NOMO-1 (cell line): ENCODE results near the gene HSH2D.

Experiments
- DNase-seq, 2 experiments: peaks; one replicate each; lab custom pipeline; 2025; ENCODE audit not compliant: unreplicated experiment in 2 of 2; lab: John Stamatoyannopoulos, UW

HSH2D gene

DNA sequence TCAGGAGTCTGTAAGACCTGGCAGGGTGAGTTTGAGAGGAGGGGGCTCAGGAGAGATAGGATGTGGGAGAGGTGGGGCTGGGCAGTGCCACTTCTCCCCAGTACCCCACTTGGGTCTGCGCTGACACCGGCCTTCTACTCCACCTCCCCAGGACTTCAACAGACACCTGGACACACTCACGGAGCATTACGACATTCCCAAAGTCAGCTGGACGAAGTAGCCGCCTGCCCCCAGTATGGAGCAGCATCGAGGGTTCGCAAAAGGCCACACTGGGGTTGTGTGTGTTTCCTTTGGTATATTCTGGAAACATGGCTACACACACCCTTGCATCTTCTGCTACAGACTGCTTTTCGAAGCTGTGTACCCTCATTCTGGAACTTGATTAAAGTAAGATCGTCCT, 47.3 kb downstream of the HSH2D start:
- no peak for DNase-seq

DNA sequence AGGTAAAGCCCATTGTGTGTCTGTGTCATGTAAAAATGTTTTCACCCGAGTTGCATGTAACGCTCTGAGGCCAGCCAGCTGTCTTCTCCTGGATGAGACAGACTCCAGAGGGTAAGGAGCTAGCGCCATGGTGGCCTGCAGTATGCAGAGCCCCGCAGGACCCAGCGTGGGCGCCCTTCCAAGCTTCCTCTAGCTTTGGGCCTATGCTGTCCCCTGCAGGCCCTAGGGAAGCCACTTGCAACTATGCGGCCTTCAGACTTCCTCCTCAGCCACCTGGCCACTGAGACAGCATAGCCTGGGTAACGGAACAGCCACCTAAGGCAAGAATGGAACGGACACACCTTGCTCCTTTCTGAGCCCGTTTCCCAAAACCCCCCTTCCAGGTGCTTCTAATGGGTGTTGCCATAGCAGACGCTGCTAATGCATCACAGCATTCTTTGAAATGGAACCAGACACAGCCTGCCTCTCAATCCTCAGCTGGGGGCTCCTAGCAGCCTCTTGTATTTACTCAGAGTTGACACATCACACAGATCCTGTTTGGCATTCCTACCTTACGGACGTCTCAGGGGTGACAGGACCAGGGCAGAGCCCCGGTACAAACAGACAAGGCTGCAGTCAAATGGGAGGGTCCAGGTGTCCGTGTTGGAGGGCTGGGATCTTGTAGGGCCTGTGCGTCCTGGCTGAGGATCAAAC, 47.9 kb downstream of the HSH2D start:
- no peak for DNase-seq

DNA sequence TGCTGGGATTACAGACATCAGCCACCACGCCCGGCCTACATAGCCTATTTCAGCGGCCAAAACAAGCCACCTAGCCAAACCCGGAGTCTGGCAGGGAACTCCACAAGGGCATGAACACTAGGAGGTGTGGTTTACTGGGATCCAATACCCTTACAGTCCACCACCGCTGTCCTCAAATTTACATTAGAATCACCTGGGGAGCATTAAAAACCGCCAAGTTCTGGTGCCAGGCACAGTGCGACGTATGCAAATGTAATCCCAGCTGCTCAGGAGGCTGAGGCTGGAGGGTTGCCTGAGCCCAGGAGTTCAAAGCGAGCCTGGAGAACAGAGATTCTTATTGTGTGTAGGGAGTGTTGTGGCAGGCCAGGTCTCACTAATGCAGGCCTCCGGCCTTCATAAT, 50.0 kb downstream of the HSH2D start:
- DNase-seq = no peak

DNA sequence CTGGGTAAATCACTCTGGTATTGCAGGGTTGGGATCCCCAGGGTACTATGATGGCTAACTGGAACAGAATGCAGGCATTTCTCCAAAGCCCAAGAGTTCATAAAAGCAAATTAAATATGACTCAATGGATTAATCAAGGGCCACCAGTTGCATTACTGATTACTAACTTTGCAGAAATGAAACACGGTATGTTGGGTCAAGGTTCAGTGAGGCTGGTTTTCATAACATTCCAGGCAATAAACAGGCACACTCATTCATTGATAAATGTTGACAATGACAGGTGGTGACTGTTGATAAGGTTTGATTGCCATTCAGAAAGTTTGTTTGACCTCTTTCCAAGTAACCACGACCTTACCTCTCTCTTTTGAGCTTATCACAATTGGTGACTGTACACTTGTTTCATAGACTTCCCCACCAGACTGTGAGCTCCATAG, 53.7 kb downstream of the HSH2D start:
- peak in 1 of 2 experiments; percentile 31 for DNase-seq

DNA sequence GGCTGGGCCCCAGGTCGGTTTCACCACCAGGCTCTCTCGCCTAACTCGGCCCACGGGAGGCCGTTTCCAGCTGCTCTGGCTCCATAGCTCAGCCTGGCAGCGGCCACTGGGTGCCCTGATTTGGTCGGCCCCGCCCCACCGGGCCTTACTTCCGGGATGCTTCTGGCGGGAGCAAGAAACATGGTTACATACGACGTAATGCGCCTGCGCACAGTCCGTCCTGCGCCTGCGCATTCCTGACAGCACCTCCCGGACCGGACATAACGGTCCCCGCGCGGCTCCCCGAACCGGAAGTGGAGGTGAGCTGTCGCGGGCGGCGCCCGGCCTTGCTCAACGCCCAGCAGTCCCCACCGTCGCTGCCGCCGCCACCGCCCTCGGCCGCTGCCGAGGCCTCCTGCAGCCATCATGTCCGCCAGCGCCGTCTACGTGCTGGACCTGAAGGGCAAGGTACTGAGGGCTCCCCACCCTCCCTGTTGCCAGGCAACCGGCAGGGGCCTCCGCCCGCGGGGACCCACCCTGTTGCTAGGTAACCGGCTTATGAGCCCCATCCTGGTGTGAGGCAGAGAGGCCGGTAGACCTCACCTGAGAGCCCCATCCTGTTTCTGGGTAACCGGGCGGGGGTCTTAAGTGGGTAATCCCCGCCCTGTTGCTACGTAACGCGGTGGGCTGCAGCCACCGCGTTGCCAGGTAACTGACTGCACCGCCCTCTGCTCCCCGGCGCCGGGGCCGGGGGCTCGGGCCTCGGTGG, 54.3 kb downstream of the HSH2D start, which contains the start of gene AP1M1:
Gene AP1M1 (plus strand): TSS at position 290 of the 748 bp plus-strand sequence. CDS start 116 bp downstream, at position 406.
- peak; percentile 93 to 95 for DNase-seq

DNA sequence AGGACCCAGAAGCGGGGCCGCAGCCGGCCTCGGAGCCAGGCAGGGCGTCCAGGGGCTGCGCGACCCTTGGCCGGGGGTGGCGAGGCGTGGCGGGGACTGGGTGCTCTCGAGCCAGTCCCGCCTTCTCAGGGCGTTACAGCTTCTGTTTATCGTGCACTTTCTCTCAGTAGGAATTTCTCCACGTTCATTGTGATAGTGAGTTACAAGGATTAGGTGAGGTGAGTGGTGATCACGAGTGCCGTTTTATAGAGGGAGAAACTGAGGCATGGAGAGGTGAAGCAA, 54.8 kb downstream of the HSH2D start:
- no peak for DNase-seq

DNA sequence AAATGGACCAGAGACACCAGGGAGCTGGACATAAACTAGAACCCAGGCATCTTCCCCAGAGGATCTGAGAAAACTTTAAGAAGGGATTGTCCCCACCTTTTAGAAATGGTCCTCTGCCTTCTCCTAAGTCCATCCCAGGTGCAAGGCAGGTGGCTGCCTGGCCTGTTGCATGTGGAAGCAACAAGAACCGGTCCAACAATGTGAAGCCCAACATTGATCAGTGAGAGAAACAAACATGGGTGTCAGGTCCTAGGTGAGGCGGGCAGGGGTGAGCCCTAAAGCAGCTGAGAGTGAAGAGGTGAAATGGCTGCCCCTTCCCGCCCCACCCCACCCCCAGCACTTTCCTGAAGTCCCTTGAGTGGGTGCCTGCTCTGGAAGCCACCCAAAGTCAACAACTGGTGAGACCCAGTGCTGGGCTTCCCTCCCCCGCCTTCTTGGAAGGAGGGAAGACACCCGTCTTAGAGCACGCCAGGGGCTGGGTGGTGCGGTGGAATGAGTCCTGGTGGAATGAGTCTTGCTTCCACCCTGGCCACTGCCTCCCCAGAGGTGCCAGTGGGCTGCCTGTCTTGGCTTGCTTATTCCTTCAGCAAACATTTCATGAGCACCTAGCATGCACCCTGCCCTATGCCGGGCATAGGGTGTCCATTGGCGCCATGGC, 55.9 kb downstream of the HSH2D start:
- no peak for DNase-seq

DNA sequence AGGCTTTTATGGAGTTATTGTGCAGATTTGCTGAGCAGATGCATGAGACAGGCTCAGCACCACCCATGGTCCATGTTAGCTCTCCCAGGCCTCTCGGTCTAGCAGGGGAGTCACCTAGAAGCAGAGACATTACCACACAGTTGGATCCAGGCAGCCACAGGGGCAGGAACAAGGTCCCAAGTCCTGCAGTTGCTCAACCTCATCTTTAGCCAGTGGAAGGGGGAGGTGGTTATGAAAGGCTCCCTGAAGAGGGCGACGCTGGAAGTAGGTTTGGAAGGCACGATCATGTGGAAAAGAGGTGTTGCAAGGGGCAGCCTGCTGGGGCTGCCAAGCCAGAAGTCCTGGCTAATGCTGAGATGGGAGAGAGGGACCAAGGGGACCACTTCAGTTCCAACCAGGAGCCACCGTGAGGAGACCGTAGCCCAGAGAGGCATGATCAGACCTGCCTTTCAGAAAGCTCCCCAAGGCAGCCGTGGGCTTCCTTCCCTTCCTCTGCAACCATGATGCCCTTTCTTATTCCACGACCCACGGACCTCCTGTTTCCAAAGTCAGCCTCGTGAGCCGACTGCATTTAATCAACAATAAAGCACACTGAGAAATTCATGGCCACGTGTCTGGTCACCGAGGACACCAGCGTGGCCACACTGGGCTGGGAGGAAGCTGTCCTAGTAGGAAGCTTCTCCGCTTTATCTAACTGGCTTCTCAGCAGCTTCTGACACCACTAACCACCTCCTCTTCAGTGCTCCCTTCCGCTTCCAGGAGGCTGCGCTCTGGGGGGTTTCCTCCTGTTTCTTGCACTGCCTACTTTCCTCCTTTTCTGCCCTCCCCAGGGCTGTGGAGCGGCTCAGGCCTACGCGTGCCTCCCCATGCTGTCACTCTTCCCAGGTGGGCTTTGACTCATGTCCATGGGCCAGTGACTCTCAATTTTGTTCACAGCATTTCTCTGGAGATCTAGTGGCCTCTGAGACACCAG, 56.8 kb downstream of the HSH2D start:
- DNase-seq = no peak

DNA sequence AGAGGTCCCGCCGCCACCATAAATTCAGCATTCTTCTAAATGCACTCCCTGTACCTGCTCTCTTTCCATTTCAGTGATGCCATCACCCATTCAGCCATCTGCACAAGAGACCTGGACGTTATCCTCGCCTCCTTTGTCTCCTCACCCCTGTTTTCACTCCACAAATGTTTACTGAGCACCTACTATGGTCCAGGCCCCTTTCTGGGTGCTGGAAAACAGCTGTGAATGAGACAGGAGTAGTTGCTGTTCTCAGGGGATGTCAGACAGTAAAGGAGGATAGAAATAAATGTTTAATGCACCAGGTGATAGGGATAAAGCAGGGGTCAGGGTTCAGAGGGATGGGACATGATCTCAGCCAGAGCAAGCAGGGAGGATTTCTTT, 57.5 kb downstream of the HSH2D start:
- DNase-seq = no peak

DNA sequence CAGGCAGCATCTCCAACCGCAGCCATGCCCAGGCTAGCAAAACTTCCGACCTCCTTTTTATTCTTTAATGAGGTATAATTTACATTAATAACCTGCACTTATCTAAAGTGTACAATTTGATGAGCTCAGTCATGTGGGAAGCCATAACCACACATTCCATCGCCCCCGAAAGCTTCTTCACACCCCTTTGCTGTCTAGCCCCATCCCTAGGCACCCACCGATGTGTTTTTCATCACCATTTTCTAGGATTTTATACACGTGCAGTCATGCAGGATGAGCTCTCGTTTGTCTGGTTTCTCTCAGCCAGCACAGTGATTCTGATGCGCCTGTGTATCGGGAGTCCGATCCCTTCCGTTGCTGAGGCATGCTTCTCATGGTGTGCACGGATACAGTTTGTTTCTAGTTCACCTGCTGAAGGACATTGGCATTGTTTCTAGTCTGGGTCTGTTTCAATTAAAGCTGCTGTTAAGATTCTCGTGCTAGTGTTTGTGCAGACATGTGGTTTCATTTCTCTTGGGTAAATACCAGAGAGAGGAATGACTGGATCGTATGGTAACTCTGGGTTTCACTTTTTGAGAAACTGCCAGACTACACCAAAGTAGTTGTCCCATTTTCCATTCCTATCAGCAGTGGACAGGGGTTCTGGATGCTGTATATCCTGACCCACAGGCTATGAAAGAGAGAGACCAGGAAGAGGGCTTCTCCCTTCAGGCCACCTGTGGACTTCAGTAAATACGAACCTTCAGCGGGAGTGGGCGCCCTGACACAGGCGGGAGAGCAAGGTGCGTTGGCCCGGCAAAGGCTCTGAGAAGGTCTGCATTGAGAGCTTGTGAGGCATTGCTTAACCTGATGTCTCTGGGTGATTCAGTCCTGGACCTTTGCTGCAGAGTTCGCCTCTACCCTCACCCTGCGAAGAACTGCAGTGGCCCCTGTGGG, 59.1 kb downstream of the HSH2D start:
- no peak for DNase-seq

DNA sequence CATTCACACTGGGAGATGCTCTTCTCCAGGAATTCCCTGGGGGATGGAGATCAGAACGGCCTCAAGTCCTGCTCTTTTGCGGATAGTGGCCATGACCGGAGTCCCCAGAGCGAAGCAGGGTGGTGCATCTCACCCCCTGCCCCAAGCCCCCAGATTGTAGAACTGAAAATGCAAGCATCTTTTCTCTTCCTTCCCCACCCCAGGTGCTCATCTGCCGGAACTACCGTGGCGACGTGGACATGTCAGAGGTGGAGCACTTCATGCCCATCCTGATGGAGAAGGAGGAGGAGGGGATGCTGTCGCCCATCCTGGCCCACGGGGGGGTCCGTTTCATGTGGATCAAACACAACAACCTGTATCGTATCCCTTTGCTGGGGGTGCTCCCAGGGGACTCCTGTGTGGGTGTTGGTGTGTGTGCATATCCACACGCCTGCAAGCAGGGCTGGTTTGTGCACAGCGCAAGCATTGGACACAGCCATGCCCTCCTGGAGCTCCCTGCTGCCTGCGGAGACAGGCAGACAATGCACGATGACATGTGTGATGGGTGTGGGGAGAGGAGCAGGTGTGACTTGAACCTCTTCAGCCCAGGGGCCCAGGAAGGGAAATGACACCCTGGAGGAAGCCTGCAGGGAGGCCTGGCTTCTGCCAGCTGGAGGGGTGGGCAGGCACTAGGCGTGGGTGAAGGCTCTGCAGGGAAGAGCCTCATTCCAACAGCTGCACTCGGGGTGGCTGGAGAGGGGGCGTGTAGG, 59.9 kb downstream of the HSH2D start:
- no peak for DNase-seq

DNA sequence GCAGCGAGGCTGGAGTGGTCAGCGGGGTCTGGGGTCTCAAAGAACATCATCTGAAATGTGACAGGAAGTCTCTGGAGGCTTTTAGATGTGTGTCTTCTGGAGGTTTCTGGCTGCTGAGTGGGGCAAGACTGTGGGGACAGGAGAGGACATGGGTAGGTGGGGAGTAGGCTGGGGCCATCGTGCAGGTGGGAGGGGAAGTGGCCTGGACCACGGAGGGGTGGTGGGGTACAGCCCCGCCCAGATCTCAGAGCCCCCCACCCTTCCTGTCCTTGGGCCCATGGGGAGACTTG, 60.5 kb downstream of the HSH2D start:
- DNase-seq = no peak

DNA sequence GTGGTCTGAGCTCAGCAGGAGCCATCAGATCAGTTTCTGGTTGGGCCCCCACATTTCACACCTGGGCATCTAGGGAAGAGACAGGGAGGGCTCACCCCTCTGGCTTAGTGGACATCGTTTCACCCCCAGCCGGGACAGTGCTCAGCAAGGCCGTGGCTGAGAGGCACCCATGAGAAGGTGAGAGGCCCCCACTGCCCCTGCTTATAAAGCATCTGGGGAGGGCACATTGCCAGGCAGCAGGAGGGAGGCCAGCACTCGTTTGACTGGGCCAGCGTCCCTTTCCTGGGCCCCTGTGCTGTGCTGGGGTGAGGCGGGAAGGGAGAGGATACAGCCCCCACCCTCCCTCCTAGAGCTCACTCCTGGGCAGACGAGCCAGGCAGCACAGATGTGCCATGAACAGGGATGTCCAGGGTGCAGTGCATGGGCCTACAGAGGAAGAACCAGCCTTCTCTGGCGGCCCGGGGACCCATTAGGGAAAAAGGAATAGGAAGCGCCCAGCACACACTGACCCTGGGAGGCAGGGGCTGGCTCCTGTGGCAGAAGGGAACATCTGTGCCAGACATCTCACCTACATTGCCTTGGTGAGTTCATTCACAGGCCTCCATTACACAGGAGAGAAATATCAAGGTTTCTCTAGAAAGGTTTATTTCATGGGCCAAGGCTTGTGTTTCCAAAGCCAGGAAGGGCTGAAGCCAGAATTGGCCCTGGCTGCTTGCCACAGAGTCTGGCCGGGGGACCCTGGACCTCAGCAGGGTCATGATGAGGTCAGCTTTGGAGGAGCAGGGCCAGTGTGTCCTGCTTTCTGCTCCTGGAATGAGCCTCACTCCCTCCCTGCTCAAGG, 61.9 kb downstream of the HSH2D start:
- DNase-seq = no peak

DNA sequence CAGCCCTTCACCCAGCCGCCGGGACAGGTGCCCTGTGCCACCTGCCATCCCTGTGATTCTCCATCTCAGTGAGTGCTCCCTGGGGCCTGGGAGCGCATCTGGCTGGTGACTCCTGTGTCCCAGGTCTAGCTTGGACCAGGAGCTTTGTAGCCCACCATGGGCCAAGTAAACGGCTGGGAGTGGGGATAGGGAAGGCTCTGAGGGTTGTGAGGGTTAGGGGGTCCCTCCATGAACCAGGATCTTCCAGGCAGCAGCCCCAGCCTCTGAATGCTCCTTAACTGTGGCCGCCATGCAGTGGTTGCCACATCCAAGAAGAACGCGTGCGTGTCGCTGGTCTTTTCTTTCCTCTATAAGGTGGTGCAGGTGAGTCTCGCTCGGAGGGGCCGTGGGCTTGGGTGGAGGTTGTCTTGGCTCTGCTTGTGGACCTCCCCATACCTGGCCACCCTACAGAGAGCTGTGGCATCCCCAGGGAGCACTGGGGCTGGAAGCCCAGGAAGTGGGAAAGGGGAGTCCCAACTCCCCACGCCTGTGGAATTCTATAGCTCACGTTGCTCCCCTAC, 62.6 kb downstream of the HSH2D start:
- DNase-seq = no peak

DNA sequence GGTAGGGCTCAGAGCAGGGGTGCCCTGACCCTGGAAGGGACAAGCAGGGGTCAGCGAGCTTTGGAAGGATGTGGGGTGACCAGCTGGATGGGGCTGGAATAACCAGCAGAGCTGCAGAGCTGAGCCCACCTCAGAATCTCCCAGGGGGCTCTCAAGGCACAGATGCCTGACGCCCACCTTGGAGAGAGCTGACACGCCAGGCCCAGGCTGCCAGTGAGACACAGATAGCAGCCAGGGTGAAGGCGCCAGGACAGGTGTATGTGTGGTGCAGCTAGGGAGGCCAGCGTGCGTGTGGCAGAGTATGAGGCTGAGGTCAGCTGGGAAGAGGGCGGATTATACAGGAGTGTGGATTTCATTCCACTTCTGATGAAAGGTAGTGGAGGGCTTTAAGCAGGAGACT, 63.2 kb downstream of the HSH2D start:
- DNase-seq = no peak

DNA sequence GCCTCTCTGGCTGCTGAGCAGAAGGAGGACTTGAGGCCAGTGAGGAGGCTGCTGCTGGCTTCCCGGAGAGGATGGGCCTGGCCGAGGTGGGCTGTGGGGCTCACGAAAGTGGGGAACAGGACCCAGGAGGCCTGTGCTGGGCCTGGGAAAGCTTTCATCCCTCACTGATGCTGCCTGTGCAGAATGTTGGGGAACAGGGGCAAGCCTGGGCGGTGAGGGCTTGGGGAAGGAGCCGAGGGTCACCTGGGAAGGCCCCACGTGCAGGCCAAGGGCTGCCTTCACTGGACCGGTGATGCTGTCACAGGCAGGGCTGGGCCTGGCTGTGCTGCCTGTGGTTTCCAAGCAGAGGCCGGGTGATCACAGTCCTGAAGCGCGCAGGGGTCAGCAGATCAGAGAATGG, 63.6 kb downstream of the HSH2D start:
- DNase-seq = no peak

DNA sequence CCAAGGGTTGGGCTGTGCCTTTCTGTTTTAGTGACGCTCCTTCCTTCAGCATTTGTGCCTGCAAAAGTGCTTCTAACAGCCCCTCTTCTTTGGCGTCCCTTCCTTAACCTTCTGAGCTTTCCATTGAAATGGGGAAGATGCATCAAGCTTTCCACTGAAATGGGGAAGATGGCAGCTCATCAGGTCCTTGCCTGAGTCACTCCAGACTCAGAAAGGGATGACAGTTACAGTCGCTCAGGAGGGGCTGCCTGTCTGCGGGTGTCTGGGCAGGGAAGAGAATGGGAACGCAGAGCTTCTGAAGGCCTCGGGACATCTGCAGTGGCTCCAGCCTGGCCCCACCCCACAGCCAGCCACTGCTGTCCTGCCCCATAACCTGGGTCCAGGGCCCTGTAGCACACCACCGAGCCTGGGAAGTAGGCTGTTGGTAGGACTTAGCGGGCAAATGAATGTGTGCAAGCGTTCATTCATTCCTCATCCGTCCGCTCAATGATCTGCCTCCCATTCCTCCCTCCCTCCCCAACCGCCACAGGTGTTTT, 64.1 kb downstream of the HSH2D start:
- DNase-seq = no peak
